ENCODE results near the gene TTC9B.

TTC9B gene

DNA sequence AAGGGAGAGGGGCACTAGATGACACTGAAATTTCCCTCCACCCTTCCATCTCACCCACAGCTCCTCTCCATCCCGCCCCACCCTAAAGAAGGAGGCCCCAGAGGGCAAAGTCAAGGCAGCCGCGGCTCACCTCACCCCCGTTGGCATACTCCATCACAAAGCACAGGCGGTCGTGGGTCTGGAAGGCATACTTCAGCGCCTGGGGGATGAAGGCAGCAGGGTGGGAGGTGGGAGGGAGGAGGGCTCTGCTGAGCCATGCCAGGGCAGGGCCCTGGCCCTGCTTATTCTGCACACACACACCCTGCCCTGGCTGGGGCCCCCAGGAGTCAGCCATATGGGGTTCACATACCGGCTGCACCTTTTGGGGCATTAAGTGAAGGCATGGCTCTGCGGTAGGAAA, 20.6 kb upstream of the TTC9B start:
- TF ChIP-seq, protein P1, sequence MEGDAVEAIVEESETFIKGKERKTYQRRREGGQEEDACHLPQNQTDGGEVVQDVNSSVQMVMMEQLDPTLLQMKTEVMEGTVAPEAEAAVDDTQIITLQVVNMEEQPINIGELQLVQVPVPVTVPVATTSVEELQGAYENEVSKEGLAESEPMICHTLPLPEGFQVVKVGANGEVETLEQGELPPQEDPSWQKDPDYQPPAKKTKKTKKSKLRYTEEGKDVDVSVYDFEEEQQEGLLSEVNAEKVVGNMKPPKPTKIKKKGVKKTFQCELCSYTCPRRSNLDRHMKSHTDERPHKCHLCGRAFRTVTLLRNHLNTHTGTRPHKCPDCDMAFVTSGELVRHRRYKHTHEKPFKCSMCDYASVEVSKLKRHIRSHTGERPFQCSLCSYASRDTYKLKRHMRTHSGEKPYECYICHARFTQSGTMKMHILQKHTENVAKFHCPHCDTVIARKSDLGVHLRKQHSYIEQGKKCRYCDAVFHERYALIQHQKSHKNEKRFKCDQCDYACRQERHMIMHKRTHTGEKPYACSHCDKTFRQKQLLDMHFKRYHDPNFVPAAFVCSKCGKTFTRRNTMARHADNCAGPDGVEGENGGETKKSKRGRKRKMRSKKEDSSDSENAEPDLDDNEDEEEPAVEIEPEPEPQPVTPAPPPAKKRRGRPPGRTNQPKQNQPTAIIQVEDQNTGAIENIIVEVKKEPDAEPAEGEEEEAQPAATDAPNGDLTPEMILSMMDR (IDR thresholded peaks at IDR 0.05; ENCODE audit: low read length, missing control alignments), result no peak
- no peak overlapping the region for H3K4me3 ChIP-seq (replicated peaks; ENCODE audit: low read depth, low read length)

DNA sequence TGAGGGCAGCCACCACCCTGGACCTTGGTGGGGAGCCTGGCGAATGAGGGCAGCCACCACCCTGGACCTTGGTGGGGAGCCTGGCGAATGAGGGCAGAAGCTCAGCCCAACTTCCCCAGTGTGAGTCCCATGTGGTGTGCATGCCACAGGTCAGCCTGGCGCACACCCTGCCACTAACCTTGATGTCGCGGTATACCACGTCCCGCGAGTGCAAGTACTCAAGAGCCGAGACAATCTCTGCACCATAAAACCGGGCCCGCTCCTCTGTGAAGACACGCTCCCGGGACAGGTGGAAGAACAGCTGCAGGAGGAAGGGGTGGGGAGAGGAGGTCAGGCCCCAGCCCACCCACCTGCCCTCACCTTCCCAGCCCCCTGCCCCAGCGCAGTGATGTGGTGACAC, 19.6 kb upstream of the TTC9B start:
- no peak overlapping the region for H3K4me3 ChIP-seq (replicated peaks; ENCODE audit: low read depth, low read length)
- no peak for DNase-seq (ENCODE audit: low read depth)
- TF ChIP-seq, protein P1 (IDR thresholded peaks at IDR 0.05; ENCODE audit: low read length, missing control alignments), result no peak

More for the DNA sequence above, 20.6 kb upstream of the TTC9B start:
- DNase-seq (ENCODE audit: low read depth), result no peak

DNA sequence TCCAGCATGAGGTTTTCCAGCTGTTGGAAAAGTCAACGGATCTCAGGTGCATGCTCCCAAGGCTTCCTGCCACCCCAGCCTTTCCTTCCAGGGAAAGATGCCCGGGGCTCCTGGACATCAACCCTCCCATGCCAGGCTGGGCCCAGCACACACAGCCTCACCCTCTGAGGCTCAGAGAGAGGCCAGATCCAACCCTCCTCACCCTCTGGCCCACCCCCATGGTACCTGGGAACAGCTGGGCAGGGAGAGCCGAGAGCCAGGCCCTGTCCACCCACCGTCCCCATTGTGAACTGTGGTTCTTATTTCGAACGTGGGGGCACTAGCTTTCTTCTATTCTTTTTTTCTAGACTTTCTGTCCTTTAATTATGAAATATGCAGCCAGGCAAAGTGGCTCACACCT, 18.2 kb upstream of the TTC9B start:
- TF ChIP-seq, protein P1 (IDR thresholded peaks at IDR 0.05; ENCODE audit: low read length, missing control alignments), result no peak
- H3K4me3 ChIP-seq (replicated peaks; ENCODE audit: low read depth, low read length), result no peak overlapping the region
- DNase-seq (ENCODE audit: low read depth), result no peak

DNA sequence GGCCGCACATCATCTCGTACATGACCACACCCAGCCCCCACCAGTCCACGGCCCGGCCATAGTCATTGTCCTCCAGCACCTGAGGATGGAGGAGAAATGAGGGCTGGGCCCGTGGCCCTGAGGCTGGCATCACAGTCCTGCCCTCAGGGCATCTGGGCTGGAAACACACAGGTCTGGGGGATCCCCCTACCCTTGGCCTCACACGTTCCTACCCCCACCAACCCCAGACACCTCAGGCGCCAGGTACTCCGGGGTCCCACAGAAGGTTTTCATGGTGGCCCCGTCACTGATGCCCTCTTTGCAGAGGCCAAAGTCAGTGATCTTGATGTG, 17.8 kb upstream of the TTC9B start:
- TF ChIP-seq, protein P1 (IDR thresholded peaks at IDR 0.05; ENCODE audit: low read length, missing control alignments), result no peak
- H3K4me3 ChIP-seq (replicated peaks; ENCODE audit: low read depth, low read length), result no peak overlapping the region

DNA sequence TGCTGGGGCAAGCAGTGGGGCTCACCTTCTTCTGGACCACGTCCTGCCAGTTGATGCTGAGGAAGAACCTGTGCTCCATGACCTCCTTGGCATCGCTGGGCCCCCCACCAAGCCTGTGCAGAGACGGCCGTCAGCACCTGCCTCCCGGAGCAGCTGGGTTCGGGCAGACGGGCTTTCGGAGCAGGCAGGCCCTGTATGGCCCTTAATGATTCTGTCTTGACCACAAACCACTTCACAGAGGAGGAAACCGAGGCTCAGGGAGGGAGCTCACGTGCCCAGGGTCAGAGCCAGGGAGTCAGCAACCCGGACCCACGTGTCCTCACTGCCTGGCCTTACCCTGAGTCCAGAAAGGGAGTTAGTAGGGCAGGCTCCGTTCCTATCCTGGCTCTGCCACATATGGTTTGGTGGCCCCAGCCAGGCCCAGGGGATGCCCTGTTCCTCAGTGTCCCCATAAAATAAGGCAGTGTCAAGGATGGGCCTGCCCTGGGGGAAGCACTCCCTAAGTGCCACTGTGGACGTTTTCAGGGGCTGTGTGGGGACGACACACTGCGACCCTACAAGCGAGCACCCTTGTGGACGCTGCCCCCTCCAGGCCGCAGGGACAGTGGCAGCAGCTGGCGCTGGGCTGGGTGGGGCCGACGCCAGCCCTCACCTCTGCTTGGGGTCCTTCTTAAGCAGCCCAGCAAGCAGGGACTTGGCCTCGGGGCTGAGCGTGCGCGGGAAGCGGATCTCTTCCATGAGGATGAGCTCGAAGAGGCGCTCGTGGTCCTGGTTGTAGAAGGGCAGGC, 17.2 kb upstream of the TTC9B start:
- no peak for DNase-seq (ENCODE audit: low read depth)
- TF ChIP-seq, protein P1 (IDR thresholded peaks at IDR 0.05; ENCODE audit: low read length, missing control alignments), result peak; percentile 13
- H3K4me3 ChIP-seq (replicated peaks; ENCODE audit: low read depth, low read length), result no peak overlapping the region

More for the DNA sequence above, 17.8 kb upstream of the TTC9B start:
- DNase-seq (ENCODE audit: low read depth), result no peak

DNA sequence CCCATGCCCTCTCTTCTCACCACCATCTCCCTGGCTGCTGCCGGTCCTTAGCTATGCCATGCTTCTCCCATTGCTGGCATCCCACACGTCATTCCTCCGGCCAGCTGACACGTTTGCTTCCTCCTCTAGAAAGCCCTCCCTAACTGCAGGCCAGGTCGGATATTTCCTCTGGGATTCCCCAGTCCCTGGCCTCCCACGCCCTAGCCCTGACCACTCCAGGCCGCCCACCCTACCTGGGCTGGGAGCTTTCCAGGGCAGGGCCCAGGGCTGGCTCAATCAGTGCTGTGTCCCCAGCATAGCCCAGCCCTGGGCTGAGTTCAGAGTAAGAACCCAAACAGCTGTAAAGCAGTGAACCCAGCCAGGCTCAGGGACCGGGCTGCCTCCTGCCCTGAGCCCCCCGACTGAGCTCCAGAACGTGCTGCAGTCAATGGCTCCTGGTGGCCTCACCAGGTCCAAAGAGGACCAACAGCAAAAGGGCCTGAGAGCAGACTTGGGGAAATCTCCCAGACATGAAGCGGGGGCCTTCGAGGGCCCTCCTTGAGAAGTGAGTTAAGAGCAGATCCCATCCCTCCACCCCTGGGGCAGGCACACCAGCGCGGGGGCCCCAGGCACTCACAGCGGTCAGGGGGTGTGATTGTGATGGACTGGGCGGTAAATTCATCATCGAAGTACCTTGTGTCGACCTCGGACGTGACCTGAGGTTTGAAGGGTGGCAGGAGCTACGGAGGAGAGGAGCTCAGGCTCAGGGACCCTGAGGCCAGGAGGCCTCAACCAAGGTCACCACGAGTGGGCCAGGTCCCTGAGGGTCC, 16.4 kb upstream of the TTC9B start:
- DNase-seq (ENCODE audit: low read depth), result no peak
- H3K4me3 ChIP-seq (replicated peaks; ENCODE audit: low read depth, low read length), result no peak overlapping the region
- TF ChIP-seq, protein P1 (IDR thresholded peaks at IDR 0.05; ENCODE audit: low read length, missing control alignments), result no peak
